GM23248 (cell line): Measurements from ENCODE around the gene ZGLP1.

ENCODE experiments used
- EZH2 ChIP-seq: fragments of 200-600 bp; sonication (generic); IDR thresholded peaks from 2 replicates; pipeline ENCODE4 v1.6.1; 2018; ENCODE audit warnings: antibody characterized with exemption, mild to moderate bottlenecking; ENCODE audit not compliant: insufficient read depth, poor library complexity, severe bottlenecking
- EZH2phosphoT487 ChIP-seq: fragments of 200-600 bp; sonication (generic); IDR thresholded peaks from 2 replicates; pipeline ENCODE4 v1.6.1; 2018; ENCODE audit warnings: antibody characterized with exemption, moderate library complexity, mild to moderate bottlenecking, low read depth; ENCODE audit not compliant: insufficient read depth

DNA sequence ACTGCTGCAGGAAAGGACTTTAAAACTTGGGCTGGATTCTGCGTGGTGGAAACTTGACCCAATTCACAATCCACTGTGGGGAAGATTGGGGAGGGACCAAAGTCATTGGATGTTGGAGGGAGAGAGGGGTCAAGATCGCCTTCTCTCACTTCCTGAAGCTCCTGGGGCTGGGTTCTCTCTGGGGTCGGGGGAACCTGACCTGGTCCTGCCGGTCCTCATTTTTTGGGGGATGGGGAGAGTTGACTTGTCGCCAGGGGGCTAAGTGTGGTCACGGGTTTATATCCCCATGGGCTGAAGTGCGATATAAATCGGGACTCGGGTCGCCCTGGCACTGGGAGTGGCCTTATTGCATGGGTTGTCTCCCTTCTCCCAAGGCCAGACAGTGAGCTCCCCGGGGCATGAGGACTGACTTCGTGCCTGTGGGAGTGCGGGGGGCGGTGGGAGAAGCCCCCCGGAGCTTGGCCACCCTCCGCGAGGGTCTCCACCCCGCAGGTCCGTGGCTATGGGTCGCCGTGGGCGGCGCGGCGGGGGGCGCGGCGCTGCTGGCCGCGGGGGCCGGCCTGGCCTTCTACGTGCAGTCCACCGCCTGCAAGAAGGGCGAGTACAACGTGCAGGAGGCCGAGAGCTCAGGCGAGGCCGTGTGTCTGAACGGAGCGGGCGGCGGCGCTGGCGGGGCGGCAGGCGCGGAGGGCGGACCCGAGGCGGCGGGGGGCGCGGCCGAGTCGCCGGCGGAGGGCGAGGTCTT, 13.6 kb downstream of the ZGLP1 start:
- TF ChIP-seq EZH2 (no peak), EZH2phosphoT487 (no peak)
